ENCODE measurements around the gene PSMB8.
"Not testable (repeated sequence)": the region's sequence is repeated elsewhere in the genome, so short reads cannot be mapped to it uniquely, and the experiment has no call there.

PSMB8 gene

GRCh38 chr6:32843979-32844838 is at the start of gene PSMB8:
Gene PSMB8, minus strand, starts transcription at chr6:32844047. Its CDS starts 51 bp downstream, at chr6:32843996.
- DNase-seq (ENCODE audit: low read depth in 1 of 2, low spot score in 1 of 2): peak; percentile 77 to 98
- in situ Hi-C loops (cut with HindIII; ENCODE audit: low pct_unique_long_range_greater_than_20kb, low sequenced_read_pairs): no loop called here
- no peak for TF ChIP-seq JUND (IDR thresholded peaks at IDR 0.05; ENCODE audit: low read depth)

GRCh38 chr6:32890831-32891230 is 47.0 kb upstream of the PSMB8 start:
- no peak for DNase-seq (ENCODE audit: low read depth in 1 of 2, low spot score in 1 of 2)
- in situ Hi-C loops (cut with HindIII; ENCODE audit: low pct_unique_long_range_greater_than_20kb, low sequenced_read_pairs): no loop called here
- TF ChIP-seq JUND (IDR thresholded peaks at IDR 0.05; ENCODE audit: low read depth): no peak

GRCh38 chr6:32889533-32889932 is 45.7 kb upstream of the PSMB8 start:
- in situ Hi-C loops (cut with HindIII; ENCODE audit: low pct_unique_long_range_greater_than_20kb, low sequenced_read_pairs): no loop called here

GRCh38 chr6:32888576-32888975 is 44.7 kb upstream of the PSMB8 start:
- TF ChIP-seq JUND (IDR thresholded peaks at IDR 0.05; ENCODE audit: low read depth): no peak
- in situ Hi-C loops (cut with HindIII; ENCODE audit: low pct_unique_long_range_greater_than_20kb, low sequenced_read_pairs): no loop called here

More at GRCh38 chr6:32889533-32889932, 45.7 kb upstream of the PSMB8 start:
- no peak for TF ChIP-seq JUND (IDR thresholded peaks at IDR 0.05; ENCODE audit: low read depth)
- no peak for DNase-seq (ENCODE audit: low read depth in 1 of 2, low spot score in 1 of 2)

GRCh38 chr6:32887616-32888015 is 43.8 kb upstream of the PSMB8 start:
- in situ Hi-C loops (cut with HindIII; ENCODE audit: low pct_unique_long_range_greater_than_20kb, low sequenced_read_pairs): no loop called here
- TF ChIP-seq JUND (IDR thresholded peaks at IDR 0.05; ENCODE audit: low read depth): no peak
- DNase-seq (ENCODE audit: low read depth in 1 of 2, low spot score in 1 of 2): no peak

More at GRCh38 chr6:32888576-32888975, 44.7 kb upstream of the PSMB8 start:
- no peak for DNase-seq (ENCODE audit: low read depth in 1 of 2, low spot score in 1 of 2)

GRCh38 chr6:32886681-32887383 is 43.0 kb upstream of the PSMB8 start:
- in situ Hi-C loops (cut with HindIII; ENCODE audit: low pct_unique_long_range_greater_than_20kb, low sequenced_read_pairs): no loop called here
- peak in 1 of 2 experiments; percentile 48 for DNase-seq (ENCODE audit: low read depth in 1 of 2, low spot score in 1 of 2)
- TF ChIP-seq JUND (IDR thresholded peaks at IDR 0.05; ENCODE audit: low read depth): no peak

GRCh38 chr6:32885698-32886286 is 41.9 kb upstream of the PSMB8 start:
- peak; percentile 29 to 79 for DNase-seq (ENCODE audit: low read depth in 1 of 2, low spot score in 1 of 2)
- no peak for TF ChIP-seq JUND (IDR thresholded peaks at IDR 0.05; ENCODE audit: low read depth)
- in situ Hi-C loops (cut with HindIII; ENCODE audit: low pct_unique_long_range_greater_than_20kb, low sequenced_read_pairs): no loop called here

GRCh38 chr6:32883789-32884188 is 39.9 kb upstream of the PSMB8 start:
- DNase-seq (ENCODE audit: low read depth in 1 of 2, low spot score in 1 of 2): no peak
- no peak for TF ChIP-seq JUND (IDR thresholded peaks at IDR 0.05; ENCODE audit: low read depth)
- in situ Hi-C loops (cut with HindIII; ENCODE audit: low pct_unique_long_range_greater_than_20kb, low sequenced_read_pairs): no loop called here

GRCh38 chr6:32882879-32883250 is 39.0 kb upstream of the PSMB8 start:
- in situ Hi-C loops (cut with HindIII; ENCODE audit: low pct_unique_long_range_greater_than_20kb, low sequenced_read_pairs): no loop called here
- DNase-seq (ENCODE audit: low read depth in 1 of 2, low spot score in 1 of 2): no peak
- TF ChIP-seq JUND (IDR thresholded peaks at IDR 0.05; ENCODE audit: low read depth): no peak

- in situ Hi-C loops (cut with HindIII; ENCODE audit: low pct_unique_long_range_greater_than_20kb, low sequenced_read_pairs); DNase-seq (ENCODE audit: low read depth in 1 of 2, low spot score in 1 of 2): not testable (repeated sequence)
These were observed 37.1 kb upstream of the PSMB8 start for GRCh38 chr6:32880962-32881361.

- in situ Hi-C loops (cut with HindIII; ENCODE audit: low pct_unique_long_range_greater_than_20kb, low sequenced_read_pairs): no loop called here
- DNase-seq (ENCODE audit: low read depth in 1 of 2, low spot score in 1 of 2): no peak
- no peak for TF ChIP-seq JUND (IDR thresholded peaks at IDR 0.05; ENCODE audit: low read depth)
These were observed 35.8 kb upstream of the PSMB8 start for GRCh38 chr6:32879691-32880090.

GRCh38 chr6:32876603-32877002 is 32.8 kb upstream of the PSMB8 start:
- TF ChIP-seq JUND (IDR thresholded peaks at IDR 0.05; ENCODE audit: low read depth): no peak
- no peak for DNase-seq (ENCODE audit: low read depth in 1 of 2, low spot score in 1 of 2)
- in situ Hi-C loops (cut with HindIII; ENCODE audit: low pct_unique_long_range_greater_than_20kb, low sequenced_read_pairs): no loop called here

- in situ Hi-C loops (cut with HindIII; ENCODE audit: low pct_unique_long_range_greater_than_20kb, low sequenced_read_pairs); DNase-seq (ENCODE audit: low read depth in 1 of 2, low spot score in 1 of 2): not testable (repeated sequence)
These were observed 30.1 kb upstream of the PSMB8 start for GRCh38 chr6:32873947-32874346.
